Measurements from ENCODE around the gene PSMD11.

- TF ChIP-seq CTCF (optimal IDR thresholded peaks at IDR 0.05 in 1 of 3, IDR thresholded peaks at IDR 0.05 in 1 of 3, conservative IDR thresholded peaks at IDR 0.05 in 1 of 3; ENCODE audit: extremely low read depth in 1 of 3, insufficient read depth in 2 of 3, low read length in 3 of 3) (no peak), EZH2 (IDR thresholded peaks at IDR 0.05; ENCODE audit: low read length) (no peak)
Observed at GRCh38 chr17:32496395-32497073, 52.2 kb downstream of the PSMD11 start.
